H1 (cell line): ENCODE measurements around the gene CHRNA9. TPM values are rescaled to one million over a fixed set of nuclear protein-coding genes. Genes with fewer than 3 reads are reported as not detected.

Experiments
- CTCF ChIA-PET: fragments of 300-600 bp; sonication (Branson Sonifier 250); formaldehyde crosslinking; loops from one replicate; lab custom pipeline; 2021; ENCODE audit not compliant: partially characterized antibody; lab: Charles Lee
- POLR2A ChIA-PET: fragments of 300-600 bp; sonication (Branson Sonifier 250); formaldehyde crosslinking; loops from one replicate; lab custom pipeline; 2021; ENCODE audit warnings: inconsistent platforms; ENCODE audit not compliant: partially characterized antibody; lab: Charles Lee
- DNase-seq, 2 experiments: peaks; one replicate each; pipeline versions ENCODE4 v3.0.0 to v3.0.0-alpha.2; 2010 to 2022; ENCODE audit warnings: low spot score in 2 of 2, low read depth in 1 of 2, mixed read lengths in 1 of 2
- FAIRE-seq: peaks from 2 replicates; lab custom pipeline; 2011; peaks lifted over from hg19 to GRCh38; lab: Jason Lieb, UNC
- H2AFZ ChIP-seq: 2 replicates; pipeline ENCODE4 v1.8.1; 2012; ENCODE audit warnings: low read length, inconsistent platforms
- H2AK5ac ChIP-seq: 2 replicates; pipeline ENCODE4 v1.6.1; 2013; ENCODE audit warnings: low read depth, low read length
- H2BK120ac ChIP-seq: replicated peaks from 2 replicates; pipeline ENCODE3; 2013; ENCODE audit warnings: low read depth, low read length, inconsistent platforms
- H2BK12ac ChIP-seq: 2 replicates; pipeline ENCODE4 v1.6.1; 2013; ENCODE audit warnings: low read depth, low read length
- H2BK15ac ChIP-seq: 2 replicates; pipeline ENCODE4 v1.6.1; 2013; ENCODE audit warnings: low read length
- H2BK20ac ChIP-seq: 2 replicates; pipeline ENCODE4 v1.6.1; 2013; ENCODE audit warnings: low read length
- H2BK5ac ChIP-seq: 2 replicates; pipeline ENCODE4 v1.6.1; 2013; ENCODE audit warnings: low read depth, low read length
- H3K14ac ChIP-seq: 2 replicates; pipeline ENCODE4 v1.6.1; 2013; ENCODE audit warnings: inconsistent platforms; ENCODE audit not compliant: insufficient read length
- H3K18ac ChIP-seq: 2 replicates; pipeline ENCODE4 v1.6.1; 2013; ENCODE audit warnings: low read length; ENCODE audit errors: extremely low read depth
- H3K23ac ChIP-seq: 2 replicates; pipeline ENCODE4 v1.6.1; 2013; ENCODE audit warnings: inconsistent platforms; ENCODE audit not compliant: insufficient read length
- H3K23me2 ChIP-seq: 2 replicates; pipeline ENCODE4 v1.6.1; 2013; ENCODE audit warnings: low read depth, low read length
- H3K27ac ChIP-seq: 2 replicates; pipeline ENCODE4 v1.6.1; 2011; ENCODE audit warnings: low read depth, low read length, inconsistent platforms
- H3K27me3 ChIP-seq, 4 experiments: replicated peaks in 1 of 4; 1 replicate in 1 of 4; 2 replicates in 3 of 4; pipeline versions ENCODE4 v1.6.1 to v1.8.1; 2011 to 2013; ENCODE audit warnings: low read length in 3 of 4, mild to moderate bottlenecking in 3 of 4, inconsistent platforms in 2 of 4, mixed read lengths in 2 of 4, moderate library complexity in 1 of 4; ENCODE audit not compliant: control insufficient read depth in 3 of 4, insufficient read depth in 3 of 4; ENCODE audit errors: extremely low read depth in 1 of 4
- H3K36me3 ChIP-seq, 4 experiments: 2 replicates each; pipeline versions ENCODE4 v1.6.1 to v1.8.1; 2011 to 2013; ENCODE audit warnings: mild to moderate bottlenecking in 4 of 4, low read length in 3 of 4, moderate library complexity in 2 of 4, control low read depth in 1 of 4, inconsistent platforms in 1 of 4; ENCODE audit not compliant: insufficient read depth in 4 of 4, control insufficient read depth in 2 of 4
- H3K4ac ChIP-seq: replicated peaks from 2 replicates; pipeline ENCODE3; 2013; ENCODE audit warnings: low read length, low read depth, mixed read lengths, inconsistent platforms; ENCODE audit not compliant: insufficient read length
- H3K4me1 ChIP-seq, 4 experiments: replicated peaks in 1 of 4; 1 replicate in 1 of 4; 2 replicates in 3 of 4; pipeline versions ENCODE4 v1.6.1 to v1.8.1; 2011 to 2013; ENCODE audit warnings: low read length in 3 of 4, inconsistent platforms in 2 of 4, mixed read lengths in 1 of 4; ENCODE audit not compliant: insufficient read depth in 4 of 4, control insufficient read depth in 3 of 4
- H3K4me2 ChIP-seq, 2 experiments: 2 replicates each; pipeline versions ENCODE4 v1.6.1 to v1.8.1; 2011 to 2013; ENCODE audit warnings: low read depth in 2 of 2, low read length in 2 of 2, control low read depth in 1 of 2, inconsistent platforms in 1 of 2, mild to moderate bottlenecking in 1 of 2; ENCODE audit not compliant: insufficient read depth in 1 of 2
- H3K4me3 ChIP-seq, 4 experiments: fragments of 200-600, 300-600 bp in 1 of 4; sonication (generic), shearing (Covaris generic), sonication (Bioruptor Twin) in 1 of 4; 2 replicates each; pipeline versions ENCODE4 v1.5.1 to v1.8.1; 2011 to 2016; ENCODE audit warnings: low read length in 4 of 4, low read depth in 3 of 4, control low read depth in 2 of 4, inconsistent platforms in 2 of 4, mild to moderate bottlenecking in 2 of 4, mixed read lengths in 1 of 4, moderate library complexity in 1 of 4; ENCODE audit not compliant: insufficient read depth in 2 of 4; ENCODE audit errors: extremely low read depth in 1 of 4
- H3K56ac ChIP-seq: replicated peaks from 2 replicates; pipeline ENCODE3; 2013; ENCODE audit warnings: low read depth, mild to moderate bottlenecking, mixed read lengths, low read length, inconsistent platforms; ENCODE audit not compliant: insufficient read length
- H3K79me1 ChIP-seq: 2 replicates; pipeline ENCODE4 v1.6.1; 2013; ENCODE audit warnings: low read depth, low read length, control low read depth
- H3K79me2 ChIP-seq, 2 experiments: 2 replicates each; pipeline versions ENCODE4 v1.6.1 to v1.8.1; 2012 to 2013; ENCODE audit warnings: low read length in 2 of 2, mild to moderate bottlenecking in 2 of 2, inconsistent platforms in 1 of 2; ENCODE audit not compliant: insufficient read depth in 2 of 2, control insufficient read depth in 1 of 2
- H3K9ac ChIP-seq, 4 experiments: replicated peaks in 1 of 4; 1 replicate in 1 of 4; 2 replicates in 3 of 4; pipeline versions ENCODE4 v1.6.1 to v1.8.1; 2011 to 2013; ENCODE audit warnings: low read depth in 3 of 4, low read length in 3 of 4, control low read depth in 2 of 4, mild to moderate bottlenecking in 2 of 4, moderate library complexity in 2 of 4, inconsistent platforms in 1 of 4; ENCODE audit errors: extremely low read depth in 1 of 4
- H3K9me3 ChIP-seq, 2 experiments: 2 replicates each; pipeline versions ENCODE4 v1.6.1 to v1.8.1; 2012 to 2013; ENCODE audit warnings: mild to moderate bottlenecking in 2 of 2, moderate library complexity in 2 of 2, control low read depth in 1 of 2, inconsistent platforms in 1 of 2, low read depth in 1 of 2, low read length in 1 of 2, mixed read lengths in 1 of 2; ENCODE audit not compliant: insufficient read depth in 2 of 2
- H4K20me1 ChIP-seq, 2 experiments: replicated peaks in 1 of 2; 2 replicates each; pipeline versions ENCODE3 to v1.8.1; 2011 to 2013; ENCODE audit warnings: inconsistent platforms in 2 of 2, low read length in 2 of 2, mild to moderate bottlenecking in 1 of 2; ENCODE audit not compliant: insufficient read depth in 2 of 2, control insufficient read depth in 1 of 2
- H4K5ac ChIP-seq: 2 replicates; pipeline ENCODE4 v1.6.1; 2013; ENCODE audit warnings: low read length, low read depth, mixed read lengths, inconsistent platforms; ENCODE audit not compliant: insufficient read length
- H4K8ac ChIP-seq: 2 replicates; pipeline ENCODE4 v1.8.0; 2013; ENCODE audit warnings: mild to moderate bottlenecking, moderate library complexity, low read length, inconsistent platforms; ENCODE audit not compliant: insufficient read depth; ENCODE audit errors: extremely low read depth
- H4K91ac ChIP-seq: replicated peaks from 2 replicates; pipeline ENCODE3; 2013; ENCODE audit warnings: low read length, mixed read lengths, inconsistent platforms; ENCODE audit not compliant: insufficient read length
- EGR1 ChIP-seq: IDR thresholded peaks from 2 replicates; pipeline ENCODE4 v1.6.1; 2011; ENCODE audit warnings: low read depth, low read length, borderline replicate concordance
- WGBS, 2 experiments: shearing (Covaris generic) in 1 of 2; methylation state at CpG; one replicate each; pipeline versions ENCODE4 v1.1.6 to v1.1.7; 2013 to 2015; ENCODE audit warnings: low lambda C conversion rate in 2 of 2, mixed read lengths in 2 of 2, inconsistent platforms in 1 of 2, low coverage in 1 of 2, missing lambda C conversion rate in 1 of 2; ENCODE audit not compliant: insufficient replicate concordance in 2 of 2, insufficient coverage in 1 of 2, insufficient read length in 1 of 2; ENCODE audit errors: extremely low coverage in 1 of 2, missing lambda C conversion rate in 1 of 2; 5-methylcytosine and 5-hydroxymethylcytosine counted together
- polyA plus RNA-seq, 7 experiments: library from polyadenylated mRNA; depleted of rRNA in 3 of 7; stranded (reverse) in 5 of 7; unstranded in 2 of 7; fragments of >200 nt in 5 of 7; fragments of 200-250 nt in 2 of 7; gene quantifications; 1 replicate in 5 of 7; 2 replicates in 1 of 7; 4 replicates in 1 of 7; pipeline versions ENCODE4 v1.2.1 to v1.2.3, GENCODE V29; 2011 to 2013; ENCODE audit warnings: missing spikeins in 2 of 7, mixed read lengths in 2 of 7
- total RNA-seq: library from RNA; stranded (reverse); fragmentation: NEBNext Ultra II Directional; extraction: Animal tissue kit (Norgen Biotek cat#: 25700); gene quantifications from 2 replicates; pipeline ENCODE4 v1.2.1, GENCODE V29; 2021

The CHRNA9 gene
- total and polyA plus RNA-seq, 2 of the 8 experiments (the other 6 are each of a cell fraction or from before 2014, with no cell fraction given): 1.4 to 3.3 TPM

DNA sequence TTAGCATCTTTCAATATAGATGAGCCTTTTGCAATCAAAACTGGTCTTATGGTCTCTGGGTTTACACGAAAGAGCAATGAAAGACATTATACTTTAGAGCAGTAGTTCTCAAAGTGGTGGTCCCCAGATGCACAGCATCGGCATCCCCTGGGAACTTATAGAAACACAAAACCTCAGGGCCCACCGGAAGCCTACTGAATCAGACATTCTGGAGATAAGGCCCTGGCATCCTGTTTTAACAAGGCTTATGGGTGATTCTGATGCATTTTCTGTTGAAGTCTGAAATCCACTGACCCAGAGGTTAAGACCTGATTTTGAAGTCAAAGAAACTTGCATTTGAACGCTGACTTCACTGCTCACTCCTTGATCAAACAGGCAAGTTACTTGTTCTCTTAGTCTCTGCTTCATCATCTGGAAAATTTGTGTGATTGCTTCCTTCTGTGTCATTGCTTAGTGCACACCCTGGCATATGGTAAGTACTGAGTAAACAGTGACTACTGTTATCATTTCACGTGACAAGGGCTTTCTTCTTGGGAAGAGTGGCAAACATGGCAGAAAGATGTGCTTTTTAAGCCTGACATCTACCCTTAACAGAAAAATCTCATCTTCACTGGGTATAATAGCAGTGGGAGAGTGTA, 14.5 kb downstream of the CHRNA9 start:
- Histone ChIP-seq H3K27ac (no peak overlapping the region), H2AFZ (no peak overlapping the region)

More for the DNA sequence above, 14.5 kb downstream of the CHRNA9 start:
- H4K91ac ChIP-seq: no peak overlapping the region
- 91% methylated on average over 5 of the region's 5 CpGs; no CpG with 5 or more reads in 1 of the 2 experiments for WGBS, 2 experiments
- no peak for FAIRE-seq
- no peak overlapping the region for H3K14ac ChIP-seq
- CTCF ChIA-PET: interaction anchor here (1.6 kb wide), 1 partner anchor 24 kb away, joined by 6 read pairs; no protein-coding TSS in a partner anchor
- H4K8ac ChIP-seq: no peak overlapping the region
- H2BK12ac ChIP-seq: no peak overlapping the region
- H3K27me3 ChIP-seq: no peaks in the 10 kb centered on the region
- H3K23me2 ChIP-seq: no peaks in the 10 kb centered on the region
- no peak overlapping the region for H3K23ac ChIP-seq
- no peak overlapping the region for H2BK15ac ChIP-seq
- H3K4me1 ChIP-seq: no peaks in the 10 kb centered on the region; a peak in 1 of 7 replicates
- H4K5ac ChIP-seq: no peak overlapping the region
- H3K4ac ChIP-seq: no peak overlapping the region
- H3K79me1 ChIP-seq: no peaks in the 10 kb centered on the region
- POLR2A ChIA-PET: no interaction called here
- no peaks in the 10 kb centered on the region for H3K9me3 ChIP-seq
- no peak overlapping the region for H2BK20ac ChIP-seq
- H2BK5ac ChIP-seq: no peak overlapping the region
- H3K4me2 ChIP-seq: no peak overlapping the region
- no peak overlapping the region for H3K18ac ChIP-seq
- TF ChIP-seq EGR1: no peak
- H3K79me2 ChIP-seq: no peaks in the 10 kb centered on the region
- no peak overlapping the region for H2BK120ac ChIP-seq
- no peak overlapping the region for H3K56ac ChIP-seq
- no peak overlapping the region for H2AK5ac ChIP-seq
- H4K20me1 ChIP-seq: no peaks in the 10 kb centered on the region
- no peak for DNase-seq
- no peaks in the 10 kb centered on the region for H3K36me3 ChIP-seq
- no peak overlapping the region for H3K4me3 ChIP-seq
- H3K9ac ChIP-seq: no peak overlapping the region
